ENCODE measurements around the gene SPATA9.

DNA sequence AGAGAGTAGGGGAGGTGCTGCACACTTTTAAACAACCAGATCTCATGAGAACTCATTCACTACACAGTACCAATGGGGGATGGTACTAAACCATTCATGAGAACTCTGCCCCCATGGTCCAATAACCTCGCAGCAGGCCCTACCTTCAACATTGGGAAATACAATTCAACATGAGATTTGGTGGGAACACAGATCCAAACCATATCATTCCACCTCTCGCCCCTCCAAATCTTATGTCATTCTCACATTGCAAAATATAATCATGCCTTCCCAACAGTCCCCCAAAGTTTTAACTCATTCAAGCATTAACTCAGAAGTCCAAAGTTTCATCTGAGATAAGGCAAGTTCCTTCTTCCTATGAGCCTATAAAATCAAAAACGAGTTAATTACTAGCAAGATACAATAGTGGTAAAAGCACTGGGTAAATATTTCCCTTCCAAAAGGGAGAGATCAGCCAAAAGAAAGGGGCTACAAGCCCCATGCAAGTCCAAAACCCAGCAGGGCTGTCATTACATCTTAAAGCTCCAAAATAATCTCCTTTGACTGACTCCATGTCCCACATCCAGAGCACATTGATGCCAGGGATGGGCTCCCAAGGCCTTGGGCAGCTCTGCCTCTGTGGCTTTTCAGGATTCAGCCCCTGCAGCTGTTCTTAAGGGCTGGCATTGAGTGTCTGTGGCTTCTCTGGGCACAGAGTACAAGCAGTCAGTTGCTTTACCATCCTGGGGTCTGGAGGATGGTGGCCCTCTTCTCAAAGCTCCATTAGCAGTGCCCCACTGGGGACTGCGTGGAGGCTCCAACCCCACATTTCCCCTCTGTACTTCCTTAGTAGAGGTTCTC, 54.6 kb downstream of the SPATA9 start:
- TF ChIP-seq POLR2A (IDR thresholded peaks at IDR 0.05; ENCODE audit: low read depth, low read length) (no peak), TAF1 (IDR thresholded peaks at IDR 0.05; ENCODE audit: borderline replicate concordance, low read depth, low read length) (no peak)
